ENCODE data around the gene GSTM5.

The GSTM5 gene

GRCh38 chr1:109721042-109721441 is 9.0 kb downstream of the GSTM5 start:
- H3K36me3 ChIP-seq (replicated peaks in 1 of 2; ENCODE audit: control insufficient read depth in 2 of 2, insufficient read depth in 2 of 2, low read length in 2 of 2) = no peaks in the 10 kb centered on the region
- DNase-seq (ENCODE audit: low spot score) = no peak
- H3K23ac ChIP-seq (ENCODE audit: low read depth, low read length, poor library complexity) = no peak overlapping the region
- H4K91ac ChIP-seq (ENCODE audit: low read depth, low read length, poor library complexity) = no peak overlapping the region
- no peaks in the 10 kb centered on the region for H3K4me1 ChIP-seq (ENCODE audit: control insufficient read depth in 2 of 2, insufficient read depth in 1 of 2, low read depth in 1 of 2, low read length in 2 of 2)
- no peak overlapping the region for H2AFZ ChIP-seq (ENCODE audit: low read length)
- no peak overlapping the region for H2BK5ac ChIP-seq (ENCODE audit: low read length)
- no peak overlapping the region for H2BK15ac ChIP-seq (ENCODE audit: low read length)
- H3K4me2 ChIP-seq (ENCODE audit: insufficient read depth, low read length, poor library complexity, severe bottlenecking) = no peak overlapping the region
- H3K14ac ChIP-seq (ENCODE audit: low read length) = no peak overlapping the region
- H3K18ac ChIP-seq (ENCODE audit: low read length) = no peak overlapping the region
- H4K8ac ChIP-seq (ENCODE audit: low read depth, low read length) = no peak overlapping the region
- no peak overlapping the region for H2BK12ac ChIP-seq (ENCODE audit: low read length)
- H3K27me3 ChIP-seq (ENCODE audit: control insufficient read depth in 3 of 3, insufficient read depth in 3 of 3, low read depth in 1 of 3, low read length in 3 of 3) = peaks cover 0 to 19% (median 0%) of the 10 kb centered on the region in 3 experiments
- no CpG with 5 or more reads among the region's 5 CpGs for WGBS, 2 donors (ENCODE audit: extremely low coverage in 2 of 2, insufficient read length in 2 of 2, insufficient replicate concordance in 1 of 2)
- H3K9ac ChIP-seq (ENCODE audit: low read depth, low read length, poor library complexity) = no peak overlapping the region
- H3K4ac ChIP-seq (ENCODE audit: low read length) = no peak overlapping the region
- H2AK5ac ChIP-seq (ENCODE audit: low read depth, low read length) = no peak overlapping the region
- H3K79me1 ChIP-seq (ENCODE audit: low read depth, low read length) = no peaks in the 10 kb centered on the region
- H3K4me3 ChIP-seq (ENCODE audit: low read length in 2 of 2) = no peak overlapping the region
- H2BK120ac ChIP-seq (ENCODE audit: low read depth, low read length) = no peak overlapping the region
- H3K27ac ChIP-seq (replicated peaks; ENCODE audit: low read length) = no peak overlapping the region
- H3K9me3 ChIP-seq (replicated peaks in 1 of 2; ENCODE audit: control insufficient read depth in 2 of 2, insufficient read depth in 1 of 2, low read depth in 1 of 2, low read length in 2 of 2) = peaks cover 0 to 4% of the 10 kb centered on the region in 2 donors

DNA sequence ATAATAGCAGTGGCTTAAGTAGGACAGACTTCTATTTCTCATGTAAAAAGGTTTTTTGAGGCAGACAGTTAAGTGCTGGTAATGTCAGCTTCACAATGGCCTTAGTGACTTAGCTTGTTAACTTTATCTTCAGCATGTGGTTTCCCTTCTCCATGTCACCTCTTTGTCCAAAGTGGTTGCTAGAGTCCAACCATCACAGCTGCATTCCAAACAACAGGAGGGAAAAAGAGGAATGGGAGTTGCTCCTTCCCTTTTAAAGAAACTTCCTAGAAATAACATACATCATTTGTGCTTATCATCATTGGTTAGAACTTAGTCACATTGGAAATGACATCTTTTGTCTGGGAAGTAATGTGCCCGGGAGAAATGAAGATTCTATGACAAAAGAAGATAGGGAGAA is 9.9 kb downstream of the GSTM5 start:
- no peak overlapping the region for H4K91ac ChIP-seq (ENCODE audit: low read depth, low read length, poor library complexity)
- H3K9ac ChIP-seq (ENCODE audit: low read depth, low read length, poor library complexity) = no peak overlapping the region
- H2BK12ac ChIP-seq (ENCODE audit: low read length) = no peak overlapping the region
- no peak overlapping the region for H2AK5ac ChIP-seq (ENCODE audit: low read depth, low read length)
- no peaks in the 10 kb centered on the region for H3K79me1 ChIP-seq (ENCODE audit: low read depth, low read length)
- no peak overlapping the region for H3K14ac ChIP-seq (ENCODE audit: low read length)
- H3K4me2 ChIP-seq (ENCODE audit: insufficient read depth, low read length, poor library complexity, severe bottlenecking) = no peak overlapping the region
- no peak overlapping the region for H3K18ac ChIP-seq (ENCODE audit: low read length)
- no peaks in the 10 kb centered on the region for H3K4me1 ChIP-seq (ENCODE audit: control insufficient read depth in 2 of 2, insufficient read depth in 1 of 2, low read depth in 1 of 2, low read length in 2 of 2)
- H2BK5ac ChIP-seq (ENCODE audit: low read length) = no peak overlapping the region
- no peak overlapping the region for H3K4me3 ChIP-seq (ENCODE audit: low read length in 2 of 2)
- H2BK15ac ChIP-seq (ENCODE audit: low read length) = no peak overlapping the region
- H3K4ac ChIP-seq (ENCODE audit: low read length) = no peak overlapping the region
- DNase-seq (ENCODE audit: low spot score) = no peak
- H3K36me3 ChIP-seq (replicated peaks in 1 of 2; ENCODE audit: control insufficient read depth in 2 of 2, insufficient read depth in 2 of 2, low read length in 2 of 2) = no peaks in the 10 kb centered on the region
- H2AFZ ChIP-seq (ENCODE audit: low read length) = no peak overlapping the region
- H3K23ac ChIP-seq (ENCODE audit: low read depth, low read length, poor library complexity) = no peak overlapping the region
- H3K27ac ChIP-seq (replicated peaks; ENCODE audit: low read length) = no peak overlapping the region
- no CpG with 5 or more reads among the region's 1 CpG for WGBS, 2 donors (ENCODE audit: extremely low coverage in 2 of 2, insufficient read length in 2 of 2, insufficient replicate concordance in 1 of 2)
- peaks cover 3 to 8% of the 10 kb centered on the region in 2 donors for H3K9me3 ChIP-seq (replicated peaks in 1 of 2; ENCODE audit: control insufficient read depth in 2 of 2, insufficient read depth in 1 of 2, low read depth in 1 of 2, low read length in 2 of 2)
- no peak overlapping the region for H2BK120ac ChIP-seq (ENCODE audit: low read depth, low read length)
- no peak overlapping the region for H4K8ac ChIP-seq (ENCODE audit: low read depth, low read length)
- peaks cover 0 to 10% (median 0%) of the 10 kb centered on the region in 3 experiments for H3K27me3 ChIP-seq (ENCODE audit: control insufficient read depth in 3 of 3, insufficient read depth in 3 of 3, low read depth in 1 of 3, low read length in 3 of 3)

DNA sequence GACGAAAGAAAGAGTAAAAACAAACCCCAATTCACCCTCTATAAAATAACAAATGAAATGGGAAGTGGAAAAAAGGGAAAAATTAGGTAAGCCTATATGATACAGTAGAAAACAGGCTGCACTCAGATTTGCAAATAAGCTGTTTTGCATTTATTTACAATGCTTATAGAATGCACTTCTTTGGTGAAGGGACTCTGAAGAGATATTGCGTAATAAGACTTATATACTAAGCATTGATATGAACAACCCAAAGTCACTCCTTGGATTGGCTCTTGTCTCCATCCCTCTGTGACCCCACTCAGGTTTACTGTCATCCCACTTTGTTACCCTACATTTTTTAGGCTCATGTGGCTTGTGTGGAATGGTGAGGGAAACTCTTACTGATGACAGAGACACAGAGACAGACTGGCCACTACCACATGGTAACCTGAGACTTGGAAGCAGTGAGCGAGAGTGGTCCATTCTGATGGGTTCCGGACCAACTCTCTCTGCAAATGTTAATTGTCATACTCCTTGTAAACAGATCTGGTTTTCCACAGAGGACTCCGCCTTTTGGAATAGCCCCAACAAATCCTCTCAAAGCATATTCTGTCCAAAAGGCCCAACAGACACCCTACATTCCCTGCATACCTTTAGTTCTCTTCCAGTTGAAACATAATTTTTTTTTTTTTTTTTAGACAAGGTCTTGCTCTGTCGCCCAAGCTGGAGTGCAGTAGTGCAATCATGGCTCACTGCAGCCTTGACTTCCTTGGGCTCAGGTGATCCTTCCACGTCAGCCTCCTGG is 11.0 kb downstream of the GSTM5 start:
- no CpG with 5 or more reads among the region's 7 CpGs for WGBS, 2 donors (ENCODE audit: extremely low coverage in 2 of 2, insufficient read length in 2 of 2, insufficient replicate concordance in 1 of 2)
- no peak overlapping the region for H2BK12ac ChIP-seq (ENCODE audit: low read length)
- H4K8ac ChIP-seq (ENCODE audit: low read depth, low read length) = no peak overlapping the region
- H3K9me3 ChIP-seq (replicated peaks in 1 of 2; ENCODE audit: control insufficient read depth in 2 of 2, insufficient read depth in 1 of 2, low read depth in 1 of 2, low read length in 2 of 2) = peaks cover 4 to 9% of the 10 kb centered on the region in 2 donors
- no peak overlapping the region for H2BK5ac ChIP-seq (ENCODE audit: low read length)
- no peak overlapping the region for H2AK5ac ChIP-seq (ENCODE audit: low read depth, low read length)
- no peaks in the 10 kb centered on the region for H3K79me1 ChIP-seq (ENCODE audit: low read depth, low read length)
- H3K9ac ChIP-seq (ENCODE audit: low read depth, low read length, poor library complexity) = no peak overlapping the region
- H2BK120ac ChIP-seq (ENCODE audit: low read depth, low read length) = no peak overlapping the region
- no peak overlapping the region for H3K27ac ChIP-seq (replicated peaks; ENCODE audit: low read length)
- H3K18ac ChIP-seq (ENCODE audit: low read length) = no peak overlapping the region
- no peak overlapping the region for H3K4me3 ChIP-seq (ENCODE audit: low read length in 2 of 2)
- no peak overlapping the region for H3K4me2 ChIP-seq (ENCODE audit: insufficient read depth, low read length, poor library complexity, severe bottlenecking)
- no peak overlapping the region for H3K23ac ChIP-seq (ENCODE audit: low read depth, low read length, poor library complexity)
- no peak overlapping the region for H3K14ac ChIP-seq (ENCODE audit: low read length)
- no peak overlapping the region for H2AFZ ChIP-seq (ENCODE audit: low read length)
- H4K91ac ChIP-seq (ENCODE audit: low read depth, low read length, poor library complexity) = no peak overlapping the region
- no peak overlapping the region for H3K4ac ChIP-seq (ENCODE audit: low read length)
- H3K36me3 ChIP-seq (replicated peaks in 1 of 2; ENCODE audit: control insufficient read depth in 2 of 2, insufficient read depth in 2 of 2, low read length in 2 of 2) = no peaks in the 10 kb centered on the region
- H2BK15ac ChIP-seq (ENCODE audit: low read length) = no peak overlapping the region
- DNase-seq (ENCODE audit: low spot score) = no peak
- H3K27me3 ChIP-seq (ENCODE audit: control insufficient read depth in 3 of 3, insufficient read depth in 3 of 3, low read depth in 1 of 3, low read length in 3 of 3) = peaks cover 0 to 10% (median 0%) of the 10 kb centered on the region in 3 experiments
- no peaks in the 10 kb centered on the region for H3K4me1 ChIP-seq (ENCODE audit: control insufficient read depth in 2 of 2, insufficient read depth in 1 of 2, low read depth in 1 of 2, low read length in 2 of 2)

DNA sequence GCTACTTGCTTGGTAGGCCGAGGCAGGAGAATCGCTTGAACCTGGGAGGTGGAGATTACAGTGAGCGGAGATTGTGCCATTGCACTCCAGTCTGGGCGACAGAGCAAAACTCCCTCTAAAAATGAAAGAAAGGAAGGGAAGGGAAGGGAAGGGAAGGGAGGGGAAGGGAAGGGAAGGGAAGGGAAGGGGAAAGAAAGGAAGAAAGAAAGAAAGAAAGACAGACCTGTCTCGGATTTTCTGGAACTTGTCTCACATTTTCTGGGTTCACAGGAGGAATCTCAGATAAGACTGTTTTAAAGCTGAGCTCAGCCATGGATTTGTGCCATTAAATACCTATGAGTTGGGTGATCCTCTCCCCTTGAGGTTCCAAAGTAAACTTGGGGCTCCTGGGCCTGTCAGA is 12.9 kb downstream of the GSTM5 start:
- H3K27me3 ChIP-seq (ENCODE audit: control insufficient read depth in 3 of 3, insufficient read depth in 3 of 3, low read depth in 1 of 3, low read length in 3 of 3) = peaks cover 0 to 16% (median 0%) of the 10 kb centered on the region in 3 experiments
- no peak overlapping the region for H2BK15ac ChIP-seq (ENCODE audit: low read length)

More for the DNA sequence above, 12.9 kb downstream of the GSTM5 start:
- Histone ChIP-seq H2BK120ac (ENCODE audit: low read depth, low read length) (no peak overlapping the region), H3K9me3 (replicated peaks in 1 of 2; ENCODE audit: control insufficient read depth in 2 of 2, insufficient read depth in 1 of 2, low read depth in 1 of 2, low read length in 2 of 2) (peaks cover 4 to 9% of the 10 kb centered on the region in 2 donors), H2BK5ac (ENCODE audit: low read length) (no peak overlapping the region), H2AFZ (ENCODE audit: low read length) (no peak overlapping the region), H3K14ac (ENCODE audit: low read length) (no peak overlapping the region), H3K36me3 (replicated peaks in 1 of 2; ENCODE audit: control insufficient read depth in 2 of 2, insufficient read depth in 2 of 2, low read length in 2 of 2) (no peaks in the 10 kb centered on the region), H3K4ac (ENCODE audit: low read length) (no peak overlapping the region), H2BK12ac (ENCODE audit: low read length) (no peak overlapping the region), H3K4me3 (ENCODE audit: low read length in 2 of 2) (no peak overlapping the region), H4K8ac (ENCODE audit: low read depth, low read length) (no peak overlapping the region), H3K9ac (ENCODE audit: low read depth, low read length, poor library complexity) (no peak overlapping the region), H3K23ac (ENCODE audit: low read depth, low read length, poor library complexity) (no peak overlapping the region), H4K91ac (ENCODE audit: low read depth, low read length, poor library complexity) (no peak overlapping the region), H3K18ac (ENCODE audit: low read length) (no peak overlapping the region), H3K4me1 (ENCODE audit: control insufficient read depth in 2 of 2, insufficient read depth in 1 of 2, low read depth in 1 of 2, low read length in 2 of 2) (no peaks in the 10 kb centered on the region), H3K4me2 (ENCODE audit: insufficient read depth, low read length, poor library complexity, severe bottlenecking) (no peak overlapping the region), H2AK5ac (ENCODE audit: low read depth, low read length) (no peak overlapping the region), H3K27ac (replicated peaks; ENCODE audit: low read length) (no peak overlapping the region), H3K79me1 (ENCODE audit: low read depth, low read length) (no peaks in the 10 kb centered on the region)
- WGBS, 2 donors (ENCODE audit: extremely low coverage in 2 of 2, insufficient read length in 2 of 2, insufficient replicate concordance in 1 of 2) = no CpG with 5 or more reads among the region's 5 CpGs
- DNase-seq (ENCODE audit: low spot score) = no peak

Measured in neuronal stem cell (in vitro differentiated cells).